SK-N-SH treated with all-trans-retinoic acid at 6 μM for 48 hours (cell line): ENCODE results near the gene KCNH1.

ENCODE experiments used
- ARNTL ChIP-seq: fragments of 450-650 bp; formaldehyde crosslinking; IDR thresholded peaks from 2 replicates; pipeline ENCODE4 v1.5.0; 2020; ENCODE audit warnings: low read depth, mild to moderate bottlenecking, moderate library complexity, borderline replicate concordance
- ESRRG ChIP-seq: fragments of 250-450 bp; sonication (Bioruptor Pico); IDR thresholded peaks from 2 replicates; pipeline ENCODE4 v1.6.1; 2021; ENCODE audit warnings: mild to moderate bottlenecking
- OSR1 ChIP-seq: fragments of 250-450 bp; sonication (Bioruptor Pico); IDR thresholded peaks from 2 replicates; pipeline ENCODE4 v1.8.0; 2022; ENCODE audit warnings: moderate library complexity, mild to moderate bottlenecking, inconsistent platforms
- PPARA ChIP-seq: fragments of 250-450 bp; sonication (Bioruptor Pico); IDR thresholded peaks from 2 replicates; pipeline ENCODE4 v1.5.0; 2020; ENCODE audit warnings: mild to moderate bottlenecking, borderline replicate concordance
- RARB ChIP-seq: fragments of 250-450 bp; sonication (Bioruptor Pico); IDR thresholded peaks from 2 replicates; pipeline ENCODE4 v1.8.0; 2021; ENCODE audit warnings: mild to moderate bottlenecking, moderate library complexity
- SNAI2 ChIP-seq: fragments of 250-450 bp; sonication (Bioruptor Pico); IDR thresholded peaks from 2 replicates; pipeline ENCODE4 v1.5.0; 2020; ENCODE audit warnings: mild to moderate bottlenecking, moderate library complexity
- ZFP3 ChIP-seq: fragments of 250-450 bp; sonication (Bioruptor Pico); IDR thresholded peaks from 2 replicates; pipeline ENCODE4 v1.5.0; 2020; ENCODE audit warnings: mild to moderate bottlenecking, moderate library complexity
- ZNF565 ChIP-seq: fragments of 450-650 bp; formaldehyde crosslinking; conservative IDR thresholded peaks from 2 replicates; pipeline ENCODE4 v1.5.0; 2020; ENCODE audit warnings: low read depth, mild to moderate bottlenecking, moderate library complexity
- ZNF70 ChIP-seq: fragments of 450-650 bp; formaldehyde crosslinking; IDR thresholded peaks from 2 replicates; pipeline ENCODE4 v1.5.0; 2020; ENCODE audit warnings: mild to moderate bottlenecking, moderate library complexity
- TF ChIP-seq, protein P1 (sequence below): fragments of 250-450 bp; sonication (Bioruptor Pico); IDR thresholded peaks from 2 replicates; pipeline ENCODE4 v1.8.0; 2020; ENCODE audit warnings: mild to moderate bottlenecking, moderate library complexity, borderline replicate concordance
- TF ChIP-seq, protein P2 (sequence below): fragments of 250-450 bp; sonication (Bioruptor Pico); IDR thresholded peaks from 2 replicates; pipeline ENCODE4 v1.5.0; 2020; ENCODE audit warnings: mild to moderate bottlenecking, moderate library complexity

DNA sequence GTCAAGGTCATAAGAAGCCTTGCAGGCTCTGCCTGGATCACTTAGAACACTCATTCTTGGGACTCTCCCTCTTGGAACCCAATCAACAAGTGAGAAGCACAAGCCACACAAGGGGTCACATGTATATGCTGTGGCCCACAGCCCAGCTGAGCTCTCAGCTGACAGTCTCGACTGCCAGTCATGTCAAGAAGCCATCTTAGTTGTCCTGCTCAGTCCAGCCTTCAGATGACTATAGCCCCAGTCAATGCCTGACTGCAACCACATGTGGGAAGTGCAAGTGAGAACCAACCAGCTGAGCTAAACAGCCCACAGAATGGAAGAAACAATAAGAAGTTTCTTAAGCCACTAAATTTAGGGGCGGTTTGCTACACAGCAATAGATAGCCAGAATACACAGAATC lies 356.0 kb downstream of the KCNH1 start:
- TF ChIP-seq ESRRG (CRISPR knock-in tag) (no peak), ARNTL (CRISPR knock-in tag) (no peak), RARB (CRISPR knock-in tag) (no peak), ZNF565 (CRISPR knock-in tag) (no peak), OSR1 (CRISPR knock-in tag) (no peak), ZNF70 (CRISPR knock-in tag) (no peak), SNAI2 (CRISPR knock-in tag) (no peak), ZFP3 (CRISPR knock-in tag) (no peak), PPARA (CRISPR knock-in tag) (no peak)
- TF ChIP-seq, protein P1, sequence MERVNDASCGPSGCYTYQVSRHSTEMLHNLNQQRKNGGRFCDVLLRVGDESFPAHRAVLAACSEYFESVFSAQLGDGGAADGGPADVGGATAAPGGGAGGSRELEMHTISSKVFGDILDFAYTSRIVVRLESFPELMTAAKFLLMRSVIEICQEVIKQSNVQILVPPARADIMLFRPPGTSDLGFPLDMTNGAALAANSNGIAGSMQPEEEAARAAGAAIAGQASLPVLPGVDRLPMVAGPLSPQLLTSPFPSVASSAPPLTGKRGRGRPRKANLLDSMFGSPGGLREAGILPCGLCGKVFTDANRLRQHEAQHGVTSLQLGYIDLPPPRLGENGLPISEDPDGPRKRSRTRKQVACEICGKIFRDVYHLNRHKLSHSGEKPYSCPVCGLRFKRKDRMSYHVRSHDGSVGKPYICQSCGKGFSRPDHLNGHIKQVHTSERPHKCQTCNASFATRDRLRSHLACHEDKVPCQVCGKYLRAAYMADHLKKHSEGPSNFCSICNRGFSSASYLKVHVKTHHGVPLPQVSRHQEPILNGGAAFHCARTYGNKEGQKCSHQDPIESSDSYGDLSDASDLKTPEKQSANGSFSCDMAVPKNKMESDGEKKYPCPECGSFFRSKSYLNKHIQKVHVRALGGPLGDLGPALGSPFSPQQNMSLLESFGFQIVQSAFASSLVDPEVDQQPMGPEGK: no peak
- TF ChIP-seq, protein P2, sequence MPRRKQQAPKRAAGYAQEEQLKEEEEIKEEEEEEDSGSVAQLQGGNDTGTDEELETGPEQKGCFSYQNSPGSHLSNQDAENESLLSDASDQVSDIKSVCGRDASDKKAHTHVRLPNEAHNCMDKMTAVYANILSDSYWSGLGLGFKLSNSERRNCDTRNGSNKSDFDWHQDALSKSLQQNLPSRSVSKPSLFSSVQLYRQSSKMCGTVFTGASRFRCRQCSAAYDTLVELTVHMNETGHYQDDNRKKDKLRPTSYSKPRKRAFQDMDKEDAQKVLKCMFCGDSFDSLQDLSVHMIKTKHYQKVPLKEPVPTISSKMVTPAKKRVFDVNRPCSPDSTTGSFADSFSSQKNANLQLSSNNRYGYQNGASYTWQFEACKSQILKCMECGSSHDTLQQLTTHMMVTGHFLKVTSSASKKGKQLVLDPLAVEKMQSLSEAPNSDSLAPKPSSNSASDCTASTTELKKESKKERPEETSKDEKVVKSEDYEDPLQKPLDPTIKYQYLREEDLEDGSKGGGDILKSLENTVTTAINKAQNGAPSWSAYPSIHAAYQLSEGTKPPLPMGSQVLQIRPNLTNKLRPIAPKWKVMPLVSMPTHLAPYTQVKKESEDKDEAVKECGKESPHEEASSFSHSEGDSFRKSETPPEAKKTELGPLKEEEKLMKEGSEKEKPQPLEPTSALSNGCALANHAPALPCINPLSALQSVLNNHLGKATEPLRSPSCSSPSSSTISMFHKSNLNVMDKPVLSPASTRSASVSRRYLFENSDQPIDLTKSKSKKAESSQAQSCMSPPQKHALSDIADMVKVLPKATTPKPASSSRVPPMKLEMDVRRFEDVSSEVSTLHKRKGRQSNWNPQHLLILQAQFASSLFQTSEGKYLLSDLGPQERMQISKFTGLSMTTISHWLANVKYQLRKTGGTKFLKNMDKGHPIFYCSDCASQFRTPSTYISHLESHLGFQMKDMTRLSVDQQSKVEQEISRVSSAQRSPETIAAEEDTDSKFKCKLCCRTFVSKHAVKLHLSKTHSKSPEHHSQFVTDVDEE (CRISPR knock-in tag): no peak
